ENCODE data around the gene ATP8A1.
A peak's percentile ranks its signal among the peaks of the same experiment; 100 is the strongest.

ATP8A1 gene

DNA sequence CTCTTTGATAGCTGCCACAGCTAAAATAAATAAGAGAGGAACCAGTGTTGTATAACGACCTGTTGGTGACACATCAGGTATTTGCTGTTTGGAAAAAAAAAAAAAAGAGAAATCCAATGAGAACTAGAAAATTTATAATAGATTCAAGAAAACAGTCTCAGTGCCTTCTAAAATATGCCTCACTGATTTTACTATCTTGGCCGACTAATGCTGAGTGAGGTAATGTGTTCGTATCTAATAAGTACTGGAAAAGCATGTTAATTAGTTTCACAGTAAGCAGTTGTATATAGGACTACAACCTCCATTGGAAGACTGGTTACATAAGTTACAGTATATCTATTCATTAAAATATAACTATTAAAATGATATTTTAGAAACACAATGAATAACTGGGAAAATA lies 32.4 kb downstream of the ATP8A1 start:
- no peak for DNase-seq

DNA sequence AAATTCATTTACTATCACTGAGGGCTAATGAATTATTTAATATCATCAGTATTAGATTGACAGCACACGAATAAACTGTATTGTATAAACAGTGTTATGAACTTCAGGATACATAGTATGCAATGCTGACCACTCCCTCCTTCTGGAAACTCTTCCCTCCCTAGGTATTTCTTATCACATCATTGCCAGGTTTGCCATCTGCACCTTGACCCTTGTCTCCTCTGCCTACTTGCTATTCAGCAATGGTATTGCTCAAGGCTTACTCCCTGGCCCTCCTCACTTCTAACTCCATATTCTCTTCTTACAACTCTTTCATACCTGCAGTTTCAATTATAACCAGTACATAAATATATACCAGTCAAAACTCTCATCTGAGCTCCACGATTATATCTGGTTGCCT lies 38.9 kb downstream of the ATP8A1 start:
- DNase-seq, result no peak

DNA sequence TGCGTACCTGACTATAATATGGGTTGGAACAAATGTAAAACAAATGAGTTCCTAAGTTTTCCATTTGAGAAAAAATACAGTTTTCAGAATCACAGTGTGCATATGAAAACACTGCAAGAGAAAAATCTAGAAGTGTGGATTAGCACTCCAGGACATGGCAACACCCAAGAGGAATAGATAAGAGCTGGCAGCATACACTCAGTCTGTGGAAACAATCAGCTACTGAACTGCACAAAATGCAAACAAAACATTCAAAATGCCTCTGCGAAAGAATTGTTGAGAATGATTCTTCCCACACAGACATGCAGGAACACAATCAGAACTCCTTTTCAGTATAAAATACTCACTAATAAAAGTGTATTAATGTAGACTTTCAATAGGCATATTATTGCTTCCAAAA lies 39.9 kb downstream of the ATP8A1 start:
- no peak for DNase-seq

DNA sequence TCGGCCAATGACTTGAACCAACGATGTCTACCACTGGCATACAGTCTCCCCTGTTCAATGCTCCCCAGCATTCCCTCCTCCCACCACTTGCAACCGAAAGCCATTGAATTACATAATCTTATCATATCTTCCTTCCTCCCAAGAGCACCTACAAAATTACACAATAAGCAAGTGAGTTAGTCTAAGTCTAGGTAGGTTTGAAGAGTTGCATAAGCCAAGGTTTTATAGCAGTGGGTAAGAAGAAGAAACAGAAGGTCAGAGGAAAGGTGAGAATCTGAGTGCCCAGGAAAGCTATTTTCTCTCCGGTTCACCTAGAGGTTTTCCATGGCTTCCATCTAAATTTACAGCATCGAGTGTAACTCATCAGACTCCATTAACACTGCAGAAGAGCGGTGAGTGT lies 40.3 kb downstream of the ATP8A1 start:
- no peak for DNase-seq

DNA sequence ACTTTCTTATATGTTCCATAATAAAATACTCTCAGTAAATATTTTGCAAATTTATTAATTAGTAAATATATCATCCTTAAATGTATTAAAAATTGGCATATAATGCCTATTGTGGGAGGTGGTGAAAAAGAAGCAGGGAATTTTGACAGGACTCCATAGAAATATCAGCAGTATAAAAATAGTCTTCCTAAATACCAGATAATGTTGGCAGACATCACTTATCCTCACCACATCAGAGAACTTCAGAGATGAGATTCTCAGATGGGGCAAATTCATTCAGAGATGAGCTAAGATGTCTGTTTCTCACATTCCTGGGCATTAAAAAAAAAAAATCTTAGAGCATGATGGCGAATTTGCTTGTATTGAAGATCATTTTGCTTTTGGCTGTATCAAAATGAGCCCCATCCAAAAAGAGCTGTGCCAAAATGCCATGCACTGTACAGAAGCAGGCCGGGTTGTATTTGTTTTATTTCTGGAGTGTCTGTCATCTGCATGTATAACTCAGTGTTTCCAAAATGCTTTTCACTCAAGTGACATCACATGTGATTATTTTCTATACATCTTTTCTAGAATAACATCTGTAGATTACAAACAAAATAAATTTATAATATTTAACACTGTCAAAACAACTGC lies 41.7 kb downstream of the ATP8A1 start:
- DNase-seq, result no peak

DNA sequence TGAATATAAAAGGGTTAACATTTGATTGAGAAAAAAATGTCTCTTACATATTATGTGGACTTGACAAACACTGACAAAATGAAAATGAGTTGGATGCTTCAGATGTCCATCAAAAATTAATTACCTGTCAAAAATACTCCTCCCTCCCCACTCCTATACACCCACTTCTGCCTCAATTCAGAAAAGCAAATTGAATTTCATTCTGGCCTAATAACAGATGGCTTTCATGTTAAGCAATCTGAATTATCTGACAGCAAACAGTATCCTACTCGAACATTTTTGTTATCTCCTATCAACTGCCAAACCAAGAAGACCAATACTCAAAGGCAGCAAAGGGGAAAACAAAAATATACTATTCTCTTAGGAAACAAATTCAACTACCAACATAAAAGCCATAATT lies 44.0 kb downstream of the ATP8A1 start:
- DNase-seq, result no peak

DNA sequence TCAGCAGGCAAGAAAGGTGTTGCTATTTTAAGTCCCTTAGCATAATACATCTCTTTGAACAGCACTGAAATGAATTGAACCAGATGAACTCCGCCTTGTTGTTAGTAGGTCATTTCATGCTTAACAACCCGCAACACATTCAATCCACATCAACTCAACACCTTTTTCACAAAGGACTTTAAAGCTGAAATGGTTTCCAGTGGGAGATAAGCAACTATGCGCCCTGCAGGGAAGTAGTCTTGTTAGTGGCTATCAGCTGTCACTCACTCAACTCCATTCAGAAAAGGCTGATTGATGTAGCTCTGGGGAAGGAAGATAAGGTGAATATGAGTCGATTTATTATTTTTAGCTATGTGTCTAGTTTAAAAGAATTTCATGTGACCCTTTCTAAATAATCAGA lies 46.0 kb downstream of the ATP8A1 start:
- no peak for DNase-seq

DNA sequence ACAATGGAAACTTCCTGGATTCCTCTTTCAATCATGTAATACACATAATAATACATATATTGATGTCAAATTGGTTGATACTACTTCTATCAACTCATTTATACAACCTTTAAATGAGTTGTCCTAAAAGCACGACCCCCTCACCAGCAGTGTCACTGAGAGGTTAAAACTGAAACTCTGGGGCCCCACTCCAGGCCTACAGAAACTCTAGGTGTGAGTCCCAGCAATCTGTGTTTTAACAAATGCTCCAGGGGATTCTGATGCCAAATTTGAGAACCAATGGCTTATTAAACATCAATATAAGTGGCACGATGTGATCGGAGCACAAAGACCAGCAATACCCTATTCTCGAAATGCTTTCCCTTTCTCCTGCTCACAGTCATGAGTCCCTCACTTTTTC lies 47.9 kb downstream of the ATP8A1 start:
- no peak for DNase-seq

DNA sequence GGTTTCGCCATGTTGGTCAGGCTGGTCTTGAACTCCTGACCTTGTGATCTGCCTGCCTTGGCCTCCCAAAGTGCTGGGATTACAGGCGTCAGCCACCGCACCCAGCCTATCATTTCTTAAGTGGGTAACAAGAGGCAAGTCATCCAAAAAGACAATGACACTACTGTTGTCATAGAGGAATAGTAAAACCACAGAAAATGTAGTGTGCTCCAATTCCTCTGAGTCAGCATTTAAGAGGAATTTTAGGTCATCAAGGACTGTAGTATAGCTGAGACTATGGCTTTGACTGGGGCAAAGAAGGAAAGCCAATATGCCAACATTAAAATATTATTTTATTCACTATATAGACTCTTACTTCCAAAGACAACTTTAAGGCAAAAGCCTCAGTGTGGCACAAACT lies 48.4 kb downstream of the ATP8A1 start:
- DNase-seq, result no peak

DNA sequence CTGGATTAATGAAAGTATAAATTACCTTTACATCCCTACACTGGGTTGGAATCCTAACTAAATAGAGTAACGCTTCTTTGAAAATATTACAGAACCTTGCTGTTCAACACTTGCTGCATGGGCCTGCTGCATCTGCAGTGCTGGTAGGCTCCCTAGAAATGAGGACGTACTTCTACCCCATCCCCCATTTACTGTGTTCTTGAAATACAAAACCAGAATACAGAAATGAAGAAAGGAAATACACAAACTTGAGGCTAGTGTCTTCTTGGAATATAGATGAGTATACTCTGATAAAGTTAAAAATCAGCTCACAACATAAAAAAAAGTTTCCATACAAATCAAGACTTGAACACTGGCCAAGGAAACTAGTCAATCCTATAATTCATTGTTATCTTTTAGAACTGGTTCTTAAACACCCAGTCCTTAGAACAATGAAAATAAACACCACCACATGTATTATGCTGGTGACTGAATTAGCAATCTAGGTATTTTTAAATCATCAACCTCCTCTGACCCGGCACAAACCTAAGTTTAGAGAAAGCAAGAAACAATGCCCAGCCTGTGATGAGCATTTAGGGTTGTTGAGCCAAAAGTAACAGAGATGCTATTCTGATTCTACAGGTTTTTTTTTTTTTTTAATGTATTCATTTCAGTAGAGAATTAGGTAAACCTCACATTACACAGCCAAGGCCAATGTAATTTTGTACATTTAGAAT lies 49.7 kb downstream of the ATP8A1 start:
- no peak for DNase-seq

DNA sequence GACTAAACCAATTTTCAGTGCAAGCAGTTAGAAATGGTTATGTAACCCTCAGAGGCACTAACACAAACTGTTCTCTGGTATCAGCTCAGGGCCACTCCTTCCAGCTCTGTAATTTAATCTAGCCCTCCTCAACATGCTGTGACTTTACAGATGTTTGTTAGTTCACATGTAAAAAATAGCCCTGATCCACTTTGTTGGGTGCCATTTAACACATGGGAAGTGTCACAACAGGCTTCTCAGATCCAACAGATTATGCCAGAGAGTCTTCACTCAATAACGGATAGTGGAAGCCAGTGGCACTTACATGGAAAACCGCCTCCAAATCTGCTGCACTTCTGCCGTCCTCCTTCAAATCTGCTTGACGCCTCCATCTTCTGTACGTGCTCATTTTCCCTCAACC lies 51.6 kb downstream of the ATP8A1 start:
- DNase-seq, result no peak

DNA sequence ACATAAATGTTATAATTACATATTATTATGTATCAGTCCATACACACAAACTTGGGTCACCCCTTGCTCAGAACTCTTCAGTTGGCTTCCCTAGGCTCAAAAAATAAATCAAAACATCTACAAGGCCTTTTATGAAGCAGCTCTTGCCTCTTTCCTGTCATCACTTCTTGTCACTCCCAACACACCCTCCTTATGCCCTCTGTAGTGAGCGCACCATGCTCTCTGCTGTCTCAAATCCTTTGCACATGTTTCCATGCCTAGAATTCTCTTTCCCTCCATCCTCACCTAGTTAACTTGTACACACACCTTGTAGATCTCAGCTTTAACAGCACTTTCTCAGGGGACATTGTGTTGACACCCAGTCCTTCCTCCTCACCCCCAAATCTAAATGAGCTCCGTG lies 53.0 kb downstream of the ATP8A1 start:
- DNase-seq, result no peak

DNA sequence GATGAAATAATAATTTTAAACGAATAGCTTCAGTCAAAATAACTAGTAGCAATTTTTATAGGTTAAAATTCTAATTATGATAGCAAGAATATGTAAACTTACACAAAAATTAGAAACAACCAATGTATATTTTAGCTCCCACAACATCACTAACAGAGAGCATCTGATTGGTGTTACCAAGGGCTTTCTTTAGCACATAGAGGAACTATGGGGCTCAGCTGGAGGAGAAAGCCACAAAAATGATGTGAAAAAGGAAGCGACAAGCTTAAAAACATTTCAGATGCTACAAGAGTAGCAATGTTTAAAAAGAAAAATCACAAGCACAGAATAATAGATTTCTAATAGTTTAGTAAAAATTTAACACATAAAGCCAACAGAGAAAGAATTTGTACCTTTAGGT lies 56.3 kb downstream of the ATP8A1 start:
- DNase-seq, result peak; percentile 14

DNA sequence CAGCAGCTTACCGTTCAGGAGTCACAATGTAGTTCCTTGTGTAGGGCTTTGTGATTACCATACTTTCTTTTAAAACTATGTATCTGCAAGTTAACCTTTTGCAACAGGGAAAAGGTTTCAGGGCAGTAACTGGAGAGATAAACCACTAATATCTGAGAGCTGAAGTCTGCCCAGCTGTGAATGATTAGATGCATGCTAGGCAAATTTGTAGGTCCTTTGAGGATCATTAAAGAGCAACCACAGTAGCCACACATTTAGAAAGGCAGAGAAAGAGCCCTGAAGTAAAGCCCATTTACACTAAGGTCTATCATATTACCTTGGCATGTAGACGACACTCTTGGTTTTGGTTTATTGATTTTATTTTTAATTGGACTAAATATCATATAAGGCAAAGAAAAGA lies 60.0 kb downstream of the ATP8A1 start:
- DNase-seq, result no peak

DNA sequence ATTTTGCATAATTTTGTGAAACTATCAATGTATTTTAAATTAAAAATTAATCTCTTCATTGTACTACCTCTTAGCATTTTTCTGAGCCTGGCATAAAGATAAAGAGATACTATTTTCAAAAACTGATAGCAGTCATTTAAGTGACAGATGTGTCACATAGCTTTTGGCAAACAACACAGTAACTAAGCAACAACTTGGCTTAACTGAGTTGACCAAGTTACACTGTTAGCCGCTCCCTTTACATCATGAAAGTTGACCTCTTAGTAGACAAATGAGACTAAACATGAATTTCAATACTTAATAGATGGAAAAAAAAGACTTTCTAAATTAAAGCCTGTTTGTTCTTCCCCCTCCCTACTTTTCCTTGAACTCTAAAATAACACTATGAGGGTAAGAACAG lies 62.0 kb downstream of the ATP8A1 start:
- no peak for DNase-seq

DNA sequence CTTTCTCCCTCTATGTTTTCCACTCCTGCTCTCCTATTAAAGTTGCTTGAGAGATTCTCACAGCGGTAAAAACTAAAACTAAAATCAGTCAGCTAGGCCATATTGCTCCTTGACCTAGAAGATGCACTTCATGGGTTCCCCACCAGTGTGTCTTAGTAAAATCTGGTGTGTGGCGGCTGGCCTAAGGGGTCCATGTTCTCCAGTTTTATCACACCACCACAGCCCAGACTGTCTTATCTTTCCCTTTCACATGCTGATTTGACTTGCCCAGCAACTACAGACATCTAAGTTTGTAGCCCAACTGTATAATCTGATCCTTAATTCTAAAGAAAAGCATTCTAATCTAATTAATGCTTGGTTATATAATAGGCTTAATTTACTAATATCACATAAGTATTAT lies 68.0 kb downstream of the ATP8A1 start:
- DNase-seq, result no peak

DNA sequence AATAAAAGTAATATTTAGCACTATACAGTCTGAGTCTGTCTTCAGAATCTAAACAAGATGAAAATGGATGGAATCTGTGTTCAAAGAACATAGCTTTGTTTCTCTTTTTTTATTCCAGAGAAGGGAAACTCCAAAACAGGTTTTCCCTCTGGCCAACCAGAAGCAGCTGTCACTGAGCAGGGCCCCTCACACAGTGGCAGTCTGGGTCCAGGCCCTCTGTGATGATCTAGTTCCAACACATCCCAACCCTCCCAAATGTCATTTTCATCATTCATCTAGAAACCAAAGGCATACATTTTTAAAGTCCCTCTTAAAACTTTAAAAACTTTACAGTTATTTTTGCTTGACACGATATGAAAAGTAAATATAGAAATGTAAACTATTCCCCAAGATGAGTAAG lies 70.1 kb downstream of the ATP8A1 start:
- no peak for DNase-seq

DNA sequence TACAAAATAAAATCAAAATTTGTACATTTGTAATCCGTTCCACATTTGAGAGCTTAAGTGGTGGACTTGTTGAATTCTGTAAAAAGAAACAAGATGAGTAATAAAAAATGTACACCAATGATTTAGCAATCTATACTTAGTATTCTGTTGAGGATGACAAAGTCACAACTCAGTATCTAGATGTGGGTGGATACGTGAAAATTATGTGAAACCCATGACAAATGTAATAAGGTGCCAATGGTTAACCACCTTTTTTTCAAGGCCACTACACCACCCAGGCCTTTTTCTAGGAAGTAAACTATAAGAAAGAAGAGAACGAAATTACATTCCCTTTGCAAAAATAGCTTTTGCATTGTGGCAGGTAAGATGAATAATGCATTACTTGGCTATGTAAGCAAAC lies 77.0 kb downstream of the ATP8A1 start:
- DNase-seq, result no peak

DNA sequence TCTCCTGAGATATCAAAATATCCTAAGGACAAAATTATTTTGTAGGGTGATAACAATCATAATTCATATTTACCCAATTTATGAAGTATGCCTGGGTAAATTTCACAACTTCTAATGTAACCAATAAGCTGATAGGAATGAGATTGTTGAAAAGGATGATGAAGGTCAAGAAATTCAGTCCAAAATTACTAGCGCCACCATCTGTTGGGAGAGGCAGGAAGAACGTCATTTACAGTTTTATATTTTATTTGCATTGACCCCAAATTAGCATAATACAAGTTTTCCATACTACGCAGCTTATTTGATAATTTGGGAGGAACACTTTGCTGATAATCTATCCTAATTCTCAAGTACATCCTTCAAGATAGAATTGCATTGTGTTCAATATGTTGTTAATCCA lies 78.7 kb downstream of the ATP8A1 start:
- no peak for DNase-seq

DNA sequence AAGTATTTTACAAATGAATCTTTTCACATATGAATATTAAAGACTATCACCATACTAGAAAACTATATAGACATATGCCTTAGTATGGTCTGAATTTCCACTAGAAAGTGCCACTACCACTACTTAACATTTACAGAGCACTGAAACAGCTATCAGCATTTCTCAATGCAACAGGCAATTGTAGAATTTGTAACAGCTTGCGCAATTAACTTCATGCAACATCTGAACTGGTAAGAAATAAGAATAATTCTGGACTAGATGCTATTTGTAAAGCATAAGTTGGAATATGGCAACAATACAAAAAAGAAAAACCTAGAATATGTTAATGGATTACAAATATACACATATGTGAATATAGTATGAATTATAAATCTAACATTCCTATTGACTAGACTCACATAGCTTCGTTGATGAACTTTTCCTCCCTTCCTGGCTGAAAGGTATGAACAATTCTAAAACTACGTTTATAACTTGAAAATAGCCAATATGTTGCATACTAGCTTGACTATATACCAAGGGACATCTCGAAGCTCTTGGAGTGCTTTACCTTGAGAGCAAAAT lies 82.0 kb downstream of the ATP8A1 start:
- no peak for DNase-seq

DNA sequence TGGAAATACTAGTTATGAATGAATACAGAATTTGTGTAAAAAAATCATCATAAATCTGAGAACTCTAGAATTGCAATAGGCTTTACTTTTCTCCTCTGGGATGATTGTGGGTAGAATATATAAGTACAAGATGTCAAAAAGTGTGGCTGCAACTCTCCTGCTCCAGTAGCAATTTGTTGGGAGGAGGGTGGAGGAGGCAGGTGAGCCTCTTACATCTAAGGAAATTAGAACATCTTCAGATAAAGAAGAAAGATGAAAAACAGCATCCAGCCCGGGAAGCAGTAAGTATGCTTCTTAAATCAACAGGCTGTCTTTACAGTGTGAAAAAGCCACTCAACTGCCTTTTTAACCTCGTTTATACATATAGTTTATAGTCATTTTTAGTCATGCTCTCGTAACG lies 83.7 kb downstream of the ATP8A1 start:
- no peak for DNase-seq

DNA sequence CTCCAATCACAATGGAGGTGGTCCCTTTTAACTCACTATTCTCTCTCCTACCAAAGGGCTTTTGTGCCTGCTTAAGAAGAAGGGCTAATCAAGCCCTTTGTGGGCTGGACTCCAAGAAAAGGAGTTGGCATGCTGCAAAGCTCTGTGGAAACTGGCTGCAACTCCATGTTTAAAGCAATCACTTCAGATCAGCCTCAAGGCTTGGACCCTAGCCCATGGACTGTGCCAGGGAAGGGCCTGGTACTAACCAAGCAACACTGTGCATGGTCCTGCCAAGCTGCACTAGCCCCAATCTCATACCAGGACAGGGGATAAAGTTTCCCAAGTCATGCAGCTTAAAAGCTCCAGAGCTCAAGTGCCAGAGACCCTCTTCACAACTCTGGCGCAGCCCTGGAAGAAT lies 86.7 kb downstream of the ATP8A1 start:
- DNase-seq, result no peak

DNA sequence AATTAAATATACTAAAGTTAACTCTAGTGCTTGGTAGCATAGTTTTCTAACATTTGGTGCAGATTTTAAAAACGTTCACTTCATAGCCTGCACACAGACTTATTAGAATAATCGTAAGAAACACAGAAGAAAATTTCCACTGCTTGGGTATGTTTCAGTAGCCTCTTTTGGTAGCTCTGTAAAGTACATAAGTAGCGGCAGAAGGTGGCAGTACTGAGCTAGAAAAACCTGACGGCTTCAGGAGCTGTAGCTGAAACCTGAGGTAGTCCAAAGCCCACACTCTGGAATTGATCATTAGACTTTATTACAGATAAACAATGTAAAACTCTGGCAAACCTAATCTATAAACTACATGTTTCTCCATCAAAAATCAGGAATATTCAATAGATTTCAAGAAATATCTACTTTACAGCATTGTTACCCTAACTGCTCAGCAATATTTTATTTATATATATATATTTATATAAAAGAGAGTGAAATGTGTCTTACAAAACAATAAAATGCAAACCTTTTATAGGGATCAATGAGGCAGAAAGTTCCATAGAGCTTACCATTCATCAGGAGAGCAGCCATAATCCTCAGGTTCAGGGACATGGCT lies 88.2 kb downstream of the ATP8A1 start:
- peak; percentile 44 for DNase-seq

DNA sequence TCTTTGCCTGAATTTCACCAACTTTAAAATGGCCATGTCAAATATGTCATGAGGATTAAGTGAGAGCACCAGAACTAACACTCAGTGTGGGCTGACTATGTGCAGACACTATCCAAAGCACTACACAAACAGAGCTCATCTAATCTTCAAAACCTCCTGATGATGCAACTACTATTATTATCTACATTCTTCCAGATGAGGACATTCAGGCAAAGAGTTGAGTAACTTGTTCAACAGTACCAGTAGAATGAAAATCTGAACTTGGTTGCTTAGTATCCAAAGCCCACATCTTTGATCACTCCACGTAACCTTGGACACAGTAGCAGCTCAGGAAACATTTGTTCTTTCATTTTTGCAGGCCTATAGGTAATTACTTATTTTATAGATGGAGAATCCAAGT lies 90.1 kb downstream of the ATP8A1 start:
- DNase-seq, result no peak

DNA sequence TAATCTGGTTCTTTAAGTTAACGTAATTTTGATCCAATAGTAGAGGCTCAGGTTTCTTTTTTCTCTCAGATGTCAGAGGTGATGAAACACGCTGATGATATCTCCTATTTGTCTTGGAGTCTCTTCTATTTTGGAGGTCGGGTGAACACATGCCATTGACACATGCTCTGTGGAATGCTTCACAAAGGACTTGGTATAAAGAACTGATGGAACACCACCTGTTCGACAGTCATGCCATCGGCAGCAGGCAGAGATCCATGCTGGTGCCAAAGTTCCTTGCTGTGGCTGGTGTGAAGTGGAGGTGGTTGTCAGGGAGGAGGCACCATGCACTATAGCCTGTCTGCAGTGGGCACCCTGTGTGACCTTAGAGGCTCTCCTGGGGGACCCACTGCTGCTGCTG lies 94.9 kb downstream of the ATP8A1 start:
- DNase-seq, result no peak

All from MV-4-11 (cell line).